ENCODE data around the gene PPEF2.

PPEF2 gene

GRCh38 chr4:75902352-75902751, at the start of gene PPEF2:
TSS of gene PPEF2 (minus strand) at chr4:75902452. CDS start at chr4:75896325, 6,127 bp downstream.
- CTCF ChIA-PET: interaction anchor here (8.2 to 10.7 kb wide), 2 partner anchors 9 to 11 kb away, joined by 59 to 88 read pairs; no protein-coding TSS in a partner anchor
- DNase-seq (ENCODE audit: extremely low spot score): no peak
- POLR2A ChIA-PET: no interaction called here
- TF ChIP-seq CTCF (IDR thresholded peaks at IDR 0.05; ENCODE audit: control extremely low read depth, extremely low read depth, low read depth, missing control alignments): no peak

DNA sequence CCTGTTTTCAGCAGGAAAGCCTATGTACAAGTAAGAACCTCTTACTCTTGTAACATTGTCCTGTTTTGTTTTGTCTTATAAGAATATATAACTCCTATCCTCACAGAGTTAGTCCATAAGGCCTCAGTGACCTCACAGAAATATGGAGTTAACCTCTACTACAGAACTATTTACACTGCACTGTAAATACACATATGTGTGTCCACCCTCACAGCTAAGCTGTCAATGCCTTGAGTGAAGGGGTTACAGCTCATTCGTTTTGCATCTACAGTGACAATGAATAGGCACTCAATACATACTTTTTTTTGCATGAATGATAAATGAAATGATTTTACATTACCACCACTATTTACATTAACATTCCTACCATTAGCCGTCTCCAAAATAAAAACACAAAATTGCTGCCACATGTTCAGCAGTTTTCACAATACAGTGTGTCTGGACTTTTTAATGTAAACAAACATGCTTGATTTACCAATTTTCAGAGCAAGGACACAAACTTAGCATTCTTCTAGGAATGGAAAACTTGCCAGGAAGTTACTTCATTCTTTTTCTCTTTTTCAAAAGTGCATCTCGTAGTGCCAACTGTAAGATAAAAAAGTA, 48.1 kb upstream of the PPEF2 start:
- POLR2A ChIA-PET: no interaction called here
- CTCF ChIA-PET: interaction anchor here (1.9 kb wide), 1 partner anchor 10 kb away, joined by 4 read pairs; no protein-coding TSS in a partner anchor
- no peak for DNase-seq (ENCODE audit: extremely low spot score)
- TF ChIP-seq CTCF (IDR thresholded peaks at IDR 0.05; ENCODE audit: control extremely low read depth, extremely low read depth, low read depth, missing control alignments): no peak

- no peak for TF ChIP-seq CTCF (IDR thresholded peaks at IDR 0.05; ENCODE audit: control extremely low read depth, extremely low read depth, low read depth, missing control alignments)
- ChIA-PET CTCF (interaction anchor here (0.6 to 1.9 kb wide), 2 partner anchors 9 to 33 kb away, joined by 3 to 4 read pairs; no protein-coding TSS in a partner anchor), POLR2A (no interaction called here)
- peak; percentile 37 for DNase-seq (ENCODE audit: extremely low spot score)
Measured at GRCh38 chr4:75948822-75949444, 46.7 kb upstream of the PPEF2 start.

- ChIA-PET CTCF (interaction anchor here (1.1 to 2.1 kb wide), 7 partner anchors 9 to 122 kb away, joined by 3 to 6 read pairs (median 4); no protein-coding TSS in a partner anchor), POLR2A (no interaction called here)
- TF ChIP-seq CTCF (IDR thresholded peaks at IDR 0.05; ENCODE audit: control extremely low read depth, extremely low read depth, low read depth, missing control alignments): no peak
- DNase-seq (ENCODE audit: extremely low spot score): peak; percentile 89
Measured at GRCh38 chr4:75940692-75941253, 38.5 kb upstream of the PPEF2 start, which contains the start of gene NAAA. TSS of gene NAAA (minus strand) at chr4:75941013. CDS start at chr4:75940949, 64 bp downstream.

- CTCF ChIA-PET: interaction anchor here (0.7 to 2.1 kb wide), 9 partner anchors 10 to 123 kb away, joined by 3 to 6 read pairs (median 4); no protein-coding TSS in a partner anchor
- TF ChIP-seq CTCF (IDR thresholded peaks at IDR 0.05; ENCODE audit: control extremely low read depth, extremely low read depth, low read depth, missing control alignments): no peak
- POLR2A ChIA-PET: interaction anchor here (0.7 kb wide), 1 partner anchor 1742 kb away, joined by 5 read pairs; no protein-coding TSS in a partner anchor
- peak; percentile 88 for DNase-seq (ENCODE audit: extremely low spot score)
Measured at GRCh38 chr4:75939890-75940691, 37.8 kb upstream of the PPEF2 start.

DNA sequence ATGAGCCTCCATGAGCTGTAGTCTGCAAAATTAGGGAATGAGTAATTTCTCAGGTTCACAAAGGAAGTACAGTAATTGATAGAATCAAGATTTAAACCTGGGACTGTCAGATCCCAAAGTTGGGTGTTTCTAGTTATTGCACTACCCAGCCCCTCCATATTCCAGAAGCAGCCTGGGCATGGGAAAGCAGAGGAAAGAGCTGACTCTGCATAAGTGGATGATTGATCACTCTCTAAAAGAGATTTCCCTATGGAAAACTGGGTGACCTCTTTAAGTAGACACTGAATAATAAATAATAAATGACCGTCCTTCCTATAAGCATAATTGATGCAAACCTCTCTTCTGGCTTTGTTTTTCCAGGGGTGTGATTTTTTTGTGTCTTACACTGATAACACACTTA, 33.4 kb upstream of the PPEF2 start:
- CTCF ChIA-PET: interaction anchor here (1.2 to 1.6 kb wide), 2 partner anchors 15 to 20 kb away, joined by 3 read pairs; no protein-coding TSS in a partner anchor
- POLR2A ChIA-PET: no interaction called here
- no peak for TF ChIP-seq CTCF (IDR thresholded peaks at IDR 0.05; ENCODE audit: control extremely low read depth, extremely low read depth, low read depth, missing control alignments)
- DNase-seq (ENCODE audit: extremely low spot score): no peak

Data from GM10248 (cell line).